H1 (cell line): ENCODE results near the gene OR4K5. TPM values are rescaled to one million over a fixed set of nuclear protein-coding genes. Genes with fewer than 3 reads are reported as not detected.
"Not testable (repeated sequence)": the region's sequence is repeated elsewhere in the genome, so short reads cannot be mapped to it uniquely, and the experiment has no call there.

Experiments
- CTCF ChIA-PET: fragments of 300-600 bp; sonication (Branson Sonifier 250); formaldehyde crosslinking; loops from one replicate; lab custom pipeline; 2021; ENCODE audit not compliant: partially characterized antibody; lab: Charles Lee
- POLR2A ChIA-PET: fragments of 300-600 bp; sonication (Branson Sonifier 250); formaldehyde crosslinking; loops from one replicate; lab custom pipeline; 2021; ENCODE audit warnings: inconsistent platforms; ENCODE audit not compliant: partially characterized antibody; lab: Charles Lee
- DNase-seq, 2 experiments: peaks; one replicate each; pipeline versions ENCODE4 v3.0.0 to v3.0.0-alpha.2; 2010 to 2022; ENCODE audit warnings: low spot score in 2 of 2, low read depth in 1 of 2, mixed read lengths in 1 of 2
- FAIRE-seq: peaks from 2 replicates; lab custom pipeline; 2011; peaks lifted over from hg19 to GRCh38; lab: Jason Lieb, UNC
- H2AFZ ChIP-seq: 2 replicates; pipeline ENCODE4 v1.8.1; 2012; ENCODE audit warnings: low read length, inconsistent platforms
- H2AK5ac ChIP-seq: 2 replicates; pipeline ENCODE4 v1.6.1; 2013; ENCODE audit warnings: low read depth, low read length
- H2BK120ac ChIP-seq: replicated peaks from 2 replicates; pipeline ENCODE3; 2013; ENCODE audit warnings: low read depth, low read length, inconsistent platforms
- H2BK12ac ChIP-seq: 2 replicates; pipeline ENCODE4 v1.6.1; 2013; ENCODE audit warnings: low read depth, low read length
- H2BK15ac ChIP-seq: 2 replicates; pipeline ENCODE4 v1.6.1; 2013; ENCODE audit warnings: low read length
- H2BK20ac ChIP-seq: 2 replicates; pipeline ENCODE4 v1.6.1; 2013; ENCODE audit warnings: low read length
- H2BK5ac ChIP-seq: 2 replicates; pipeline ENCODE4 v1.6.1; 2013; ENCODE audit warnings: low read depth, low read length
- H3K14ac ChIP-seq: 2 replicates; pipeline ENCODE4 v1.6.1; 2013; ENCODE audit warnings: inconsistent platforms; ENCODE audit not compliant: insufficient read length
- H3K18ac ChIP-seq: 2 replicates; pipeline ENCODE4 v1.6.1; 2013; ENCODE audit warnings: low read length; ENCODE audit errors: extremely low read depth
- H3K23ac ChIP-seq: 2 replicates; pipeline ENCODE4 v1.6.1; 2013; ENCODE audit warnings: inconsistent platforms; ENCODE audit not compliant: insufficient read length
- H3K23me2 ChIP-seq: 2 replicates; pipeline ENCODE4 v1.6.1; 2013; ENCODE audit warnings: low read depth, low read length
- H3K27ac ChIP-seq: 2 replicates; pipeline ENCODE4 v1.6.1; 2011; ENCODE audit warnings: low read depth, low read length, inconsistent platforms
- H3K27me3 ChIP-seq, 4 experiments: replicated peaks in 1 of 4; 1 replicate in 1 of 4; 2 replicates in 3 of 4; pipeline versions ENCODE4 v1.6.1 to v1.8.1; 2011 to 2013; ENCODE audit warnings: low read length in 3 of 4, mild to moderate bottlenecking in 3 of 4, inconsistent platforms in 2 of 4, mixed read lengths in 2 of 4, moderate library complexity in 1 of 4; ENCODE audit not compliant: control insufficient read depth in 3 of 4, insufficient read depth in 3 of 4; ENCODE audit errors: extremely low read depth in 1 of 4
- H3K36me3 ChIP-seq, 4 experiments: 2 replicates each; pipeline versions ENCODE4 v1.6.1 to v1.8.1; 2011 to 2013; ENCODE audit warnings: mild to moderate bottlenecking in 4 of 4, low read length in 3 of 4, moderate library complexity in 2 of 4, control low read depth in 1 of 4, inconsistent platforms in 1 of 4; ENCODE audit not compliant: insufficient read depth in 4 of 4, control insufficient read depth in 2 of 4
- H3K4ac ChIP-seq: replicated peaks from 2 replicates; pipeline ENCODE3; 2013; ENCODE audit warnings: low read length, low read depth, mixed read lengths, inconsistent platforms; ENCODE audit not compliant: insufficient read length
- H3K4me1 ChIP-seq, 4 experiments: replicated peaks in 1 of 4; 1 replicate in 1 of 4; 2 replicates in 3 of 4; pipeline versions ENCODE4 v1.6.1 to v1.8.1; 2011 to 2013; ENCODE audit warnings: low read length in 3 of 4, inconsistent platforms in 2 of 4, mixed read lengths in 1 of 4; ENCODE audit not compliant: insufficient read depth in 4 of 4, control insufficient read depth in 3 of 4
- H3K4me2 ChIP-seq, 2 experiments: 2 replicates each; pipeline versions ENCODE4 v1.6.1 to v1.8.1; 2011 to 2013; ENCODE audit warnings: low read depth in 2 of 2, low read length in 2 of 2, control low read depth in 1 of 2, inconsistent platforms in 1 of 2, mild to moderate bottlenecking in 1 of 2; ENCODE audit not compliant: insufficient read depth in 1 of 2
- H3K4me3 ChIP-seq, 4 experiments: fragments of 200-600, 300-600 bp in 1 of 4; sonication (generic), shearing (Covaris generic), sonication (Bioruptor Twin) in 1 of 4; 2 replicates each; pipeline versions ENCODE4 v1.5.1 to v1.8.1; 2011 to 2016; ENCODE audit warnings: low read length in 4 of 4, low read depth in 3 of 4, control low read depth in 2 of 4, inconsistent platforms in 2 of 4, mild to moderate bottlenecking in 2 of 4, mixed read lengths in 1 of 4, moderate library complexity in 1 of 4; ENCODE audit not compliant: insufficient read depth in 2 of 4; ENCODE audit errors: extremely low read depth in 1 of 4
- H3K56ac ChIP-seq: replicated peaks from 2 replicates; pipeline ENCODE3; 2013; ENCODE audit warnings: low read depth, mild to moderate bottlenecking, mixed read lengths, low read length, inconsistent platforms; ENCODE audit not compliant: insufficient read length
- H3K79me1 ChIP-seq: 2 replicates; pipeline ENCODE4 v1.6.1; 2013; ENCODE audit warnings: low read depth, low read length, control low read depth
- H3K79me2 ChIP-seq, 2 experiments: 2 replicates each; pipeline versions ENCODE4 v1.6.1 to v1.8.1; 2012 to 2013; ENCODE audit warnings: low read length in 2 of 2, mild to moderate bottlenecking in 2 of 2, inconsistent platforms in 1 of 2; ENCODE audit not compliant: insufficient read depth in 2 of 2, control insufficient read depth in 1 of 2
- H3K9ac ChIP-seq, 4 experiments: replicated peaks in 1 of 4; 1 replicate in 1 of 4; 2 replicates in 3 of 4; pipeline versions ENCODE4 v1.6.1 to v1.8.1; 2011 to 2013; ENCODE audit warnings: low read depth in 3 of 4, low read length in 3 of 4, control low read depth in 2 of 4, mild to moderate bottlenecking in 2 of 4, moderate library complexity in 2 of 4, inconsistent platforms in 1 of 4; ENCODE audit errors: extremely low read depth in 1 of 4
- H3K9me3 ChIP-seq, 2 experiments: 2 replicates each; pipeline versions ENCODE4 v1.6.1 to v1.8.1; 2012 to 2013; ENCODE audit warnings: mild to moderate bottlenecking in 2 of 2, moderate library complexity in 2 of 2, control low read depth in 1 of 2, inconsistent platforms in 1 of 2, low read depth in 1 of 2, low read length in 1 of 2, mixed read lengths in 1 of 2; ENCODE audit not compliant: insufficient read depth in 2 of 2
- H4K20me1 ChIP-seq, 2 experiments: replicated peaks in 1 of 2; 2 replicates each; pipeline versions ENCODE3 to v1.8.1; 2011 to 2013; ENCODE audit warnings: inconsistent platforms in 2 of 2, low read length in 2 of 2, mild to moderate bottlenecking in 1 of 2; ENCODE audit not compliant: insufficient read depth in 2 of 2, control insufficient read depth in 1 of 2
- H4K5ac ChIP-seq: 2 replicates; pipeline ENCODE4 v1.6.1; 2013; ENCODE audit warnings: low read length, low read depth, mixed read lengths, inconsistent platforms; ENCODE audit not compliant: insufficient read length
- H4K8ac ChIP-seq: 2 replicates; pipeline ENCODE4 v1.8.0; 2013; ENCODE audit warnings: mild to moderate bottlenecking, moderate library complexity, low read length, inconsistent platforms; ENCODE audit not compliant: insufficient read depth; ENCODE audit errors: extremely low read depth
- H4K91ac ChIP-seq: replicated peaks from 2 replicates; pipeline ENCODE3; 2013; ENCODE audit warnings: low read length, mixed read lengths, inconsistent platforms; ENCODE audit not compliant: insufficient read length
- WGBS, 2 experiments: shearing (Covaris generic) in 1 of 2; methylation state at CpG; one replicate each; pipeline versions ENCODE4 v1.1.6 to v1.1.7; 2013 to 2015; ENCODE audit warnings: low lambda C conversion rate in 2 of 2, mixed read lengths in 2 of 2, inconsistent platforms in 1 of 2, low coverage in 1 of 2, missing lambda C conversion rate in 1 of 2; ENCODE audit not compliant: insufficient replicate concordance in 2 of 2, insufficient coverage in 1 of 2, insufficient read length in 1 of 2; ENCODE audit errors: extremely low coverage in 1 of 2, missing lambda C conversion rate in 1 of 2; 5-methylcytosine and 5-hydroxymethylcytosine counted together
- polyA plus RNA-seq, 7 experiments: library from polyadenylated mRNA; depleted of rRNA in 3 of 7; stranded (reverse) in 5 of 7; unstranded in 2 of 7; fragments of >200 nt in 5 of 7; fragments of 200-250 nt in 2 of 7; gene quantifications; 1 replicate in 5 of 7; 2 replicates in 1 of 7; 4 replicates in 1 of 7; pipeline versions ENCODE4 v1.2.1 to v1.2.3, GENCODE V29; 2011 to 2013; ENCODE audit warnings: missing spikeins in 2 of 7, mixed read lengths in 2 of 7
- total RNA-seq: library from RNA; stranded (reverse); fragmentation: NEBNext Ultra II Directional; extraction: Animal tissue kit (Norgen Biotek cat#: 25700); gene quantifications from 2 replicates; pipeline ENCODE4 v1.2.1, GENCODE V29; 2021

OR4K5 gene
- total and polyA plus RNA-seq, 2 of the 8 experiments (the other 6 are each of a cell fraction or from before 2014, with no cell fraction given): not detected

DNA sequence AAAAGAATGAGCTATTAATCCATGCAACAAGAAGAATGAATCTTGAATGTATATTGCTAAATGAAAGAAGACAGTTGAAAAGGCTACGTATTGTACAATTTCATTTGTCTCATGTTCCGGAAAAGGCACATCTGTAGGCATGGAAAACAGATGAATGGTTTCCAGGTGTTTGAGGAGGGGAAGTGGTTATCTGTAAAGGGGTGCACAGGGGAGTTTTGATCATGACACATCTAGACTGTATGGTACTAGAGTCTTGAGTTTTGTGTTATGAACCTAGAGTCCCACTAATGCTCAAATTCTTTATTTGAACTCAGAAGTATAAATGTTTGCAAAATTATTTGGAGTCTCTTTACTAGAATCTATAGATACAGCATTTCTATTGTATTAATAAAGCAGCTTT is 49.3 kb downstream of the OR4K5 start:
- H2AFZ ChIP-seq, H4K91ac ChIP-seq, H3K14ac ChIP-seq, H3K79me1 ChIP-seq, H4K20me1 ChIP-seq, H3K18ac ChIP-seq, H2BK12ac ChIP-seq, H3K23ac ChIP-seq, POLR2A ChIA-PET, H3K36me3 ChIP-seq, DNase-seq, H3K79me2 ChIP-seq, CTCF ChIA-PET, H3K23me2 ChIP-seq, H3K27me3 ChIP-seq, H4K5ac ChIP-seq, H3K9ac ChIP-seq, H2BK5ac ChIP-seq, H4K8ac ChIP-seq, H2BK15ac ChIP-seq, H2AK5ac ChIP-seq, H3K4me3 ChIP-seq, FAIRE-seq, H2BK120ac ChIP-seq, H3K56ac ChIP-seq, H3K4ac ChIP-seq, H3K4me2 ChIP-seq, H3K27ac ChIP-seq, H3K4me1 ChIP-seq, H2BK20ac ChIP-seq: not testable (repeated sequence)
- 60% methylated on average over 2 of the region's 2 CpGs; no CpG with 5 or more reads in 1 of the 2 experiments for WGBS, 2 experiments
- peaks cover 9 to 26% of the 10 kb centered on the region in 2 experiments for H3K9me3 ChIP-seq

Other genes with a start within 250 kb of the OR4K5 start
- not detected in 2 replicates for gene OR11H2, start 206.7 kb upstream of the OR4K5 start, total RNA-seq
- not detected in 2 replicates for gene OR11H2, start 206.7 kb upstream of the OR4K5 start, polyA plus RNA-seq (2011; rRNA removed)
- not detected in 2 replicates for gene OR4Q3, start 177.0 kb upstream of the OR4K5 start, total RNA-seq
- not detected in 2 replicates for gene OR4Q3, start 177.0 kb upstream of the OR4K5 start, polyA plus RNA-seq (2011; rRNA removed)
- not detected in 2 replicates for gene OR4M1, start 147.1 kb upstream of the OR4K5 start, total RNA-seq
- not detected in 2 replicates for gene OR4M1, start 147.1 kb upstream of the OR4K5 start, polyA plus RNA-seq (2011; rRNA removed)
- not detected in 2 replicates for gene OR4N2, start 116.8 kb upstream of the OR4K5 start, total RNA-seq
- gene OR4N2, start 116.8 kb upstream of the OR4K5 start, polyA plus RNA-seq (2011; rRNA removed): not detected in 2 replicates
- not detected in 2 replicates for gene OR4K2, start 45.5 kb upstream of the OR4K5 start, total RNA-seq
- not detected in 2 replicates for gene OR4K2, start 45.5 kb upstream of the OR4K5 start, polyA plus RNA-seq (2011; rRNA removed)
- not detected in 2 replicates for gene OR4K1, start 10.3 kb downstream of the OR4K5 start, total RNA-seq
- gene OR4K1, start 10.3 kb downstream of the OR4K5 start, polyA plus RNA-seq (2011; rRNA removed): not detected in 2 replicates
- gene OR4K15, start 55.0 kb downstream of the OR4K5 start, total RNA-seq: not detected in 2 replicates
- not detected in 2 replicates for gene OR4K15, start 55.0 kb downstream of the OR4K5 start, polyA plus RNA-seq (2011; rRNA removed)
- gene OR4Q2, start 81.6 kb downstream of the OR4K5 start, total RNA-seq: not detected in 2 replicates
- not detected in 2 replicates for gene OR4Q2, start 81.6 kb downstream of the OR4K5 start, polyA plus RNA-seq (2011; rRNA removed)
- gene OR4K14, start 98.7 kb downstream of the OR4K5 start, total RNA-seq: not detected in 2 replicates
- not detected in 2 replicates for gene OR4K14, start 98.7 kb downstream of the OR4K5 start, polyA plus RNA-seq (2011; rRNA removed)
- not detected in 2 replicates for gene OR4K13, start 115.4 kb downstream of the OR4K5 start, total RNA-seq
- gene OR4K13, start 115.4 kb downstream of the OR4K5 start, polyA plus RNA-seq (2011; rRNA removed): not detected in 2 replicates
- not detected in 2 replicates for gene OR4L1, start 139.4 kb downstream of the OR4K5 start, total RNA-seq
- gene OR4L1, start 139.4 kb downstream of the OR4K5 start, polyA plus RNA-seq (2011; rRNA removed): not detected in 2 replicates
- not detected in 2 replicates for gene OR4K17, start 190.1 kb downstream of the OR4K5 start, total RNA-seq
- not detected in 2 replicates for gene OR4K17, start 190.1 kb downstream of the OR4K5 start, polyA plus RNA-seq (2011; rRNA removed)
- not detected in 2 replicates for gene OR4N5, start 218.2 kb downstream of the OR4K5 start, total RNA-seq
- not detected in 2 replicates for gene OR4N5, start 218.2 kb downstream of the OR4K5 start, polyA plus RNA-seq (2011; rRNA removed)